WTC11 (cell line): Measurements from ENCODE around the gene SGSH.

Source experiments
- AFF4 ChIP-seq: sonication (generic); formaldehyde crosslinking; IDR thresholded peaks from 2 replicates; pipeline ENCODE4 v1.8.1; 2023; ENCODE audit warnings: mild to moderate bottlenecking, missing genetic modification reagents, borderline replicate concordance
- CREM ChIP-seq: sonication (generic); formaldehyde crosslinking; IDR thresholded peaks from 2 replicates; pipeline ENCODE4 v1.8.1; 2022; ENCODE audit warnings: mild to moderate bottlenecking, missing genetic modification reagents, moderate library complexity
- CTCF ChIP-seq: fragments of 200-600 bp; IDR thresholded peaks from 2 replicates; pipeline ENCODE4 v1.8.0; 2022; ENCODE audit warnings: antibody characterized with exemption
- E2F5 ChIP-seq: sonication (generic); formaldehyde crosslinking; IDR thresholded peaks from 2 replicates; pipeline ENCODE4 v1.8.1; 2022; ENCODE audit warnings: mild to moderate bottlenecking, moderate library complexity, missing genetic modification reagents
- ESRRA ChIP-seq: sonication (generic); formaldehyde crosslinking; IDR thresholded peaks from 2 replicates; pipeline ENCODE4 v1.8.1; 2022; ENCODE audit warnings: mild to moderate bottlenecking, missing genetic modification reagents, borderline replicate concordance
- FOXP1 ChIP-seq: sonication (generic); formaldehyde crosslinking; IDR thresholded peaks from 2 replicates; pipeline ENCODE4 v1.8.0; 2022; ENCODE audit warnings: missing genetic modification reagents, mild to moderate bottlenecking, moderate library complexity, borderline replicate concordance
- SMAD4 ChIP-seq: sonication (generic); formaldehyde crosslinking; IDR thresholded peaks from 2 replicates; pipeline ENCODE4 v1.8.0; 2022; ENCODE audit warnings: mild to moderate bottlenecking, missing genetic modification reagents
- STAT6 ChIP-seq: sonication (generic); formaldehyde crosslinking; conservative IDR thresholded peaks from 2 replicates; pipeline ENCODE4 v1.8.1; 2023; ENCODE audit warnings: mild to moderate bottlenecking, low read depth, missing genetic modification reagents, moderate library complexity
- ZNF416 ChIP-seq: fragments of 250-450 bp; sonication (Bioruptor Pico); IDR thresholded peaks from 2 replicates; pipeline ENCODE4 v1.9.0; 2021; ENCODE audit warnings: mild to moderate bottlenecking, inconsistent platforms
- TF ChIP-seq, protein P1 (sequence below): sonication (generic); formaldehyde crosslinking; IDR thresholded peaks from 2 replicates; pipeline ENCODE4 v1.8.1; 2022; ENCODE audit warnings: missing genetic modification reagents, borderline replicate concordance

DNA sequence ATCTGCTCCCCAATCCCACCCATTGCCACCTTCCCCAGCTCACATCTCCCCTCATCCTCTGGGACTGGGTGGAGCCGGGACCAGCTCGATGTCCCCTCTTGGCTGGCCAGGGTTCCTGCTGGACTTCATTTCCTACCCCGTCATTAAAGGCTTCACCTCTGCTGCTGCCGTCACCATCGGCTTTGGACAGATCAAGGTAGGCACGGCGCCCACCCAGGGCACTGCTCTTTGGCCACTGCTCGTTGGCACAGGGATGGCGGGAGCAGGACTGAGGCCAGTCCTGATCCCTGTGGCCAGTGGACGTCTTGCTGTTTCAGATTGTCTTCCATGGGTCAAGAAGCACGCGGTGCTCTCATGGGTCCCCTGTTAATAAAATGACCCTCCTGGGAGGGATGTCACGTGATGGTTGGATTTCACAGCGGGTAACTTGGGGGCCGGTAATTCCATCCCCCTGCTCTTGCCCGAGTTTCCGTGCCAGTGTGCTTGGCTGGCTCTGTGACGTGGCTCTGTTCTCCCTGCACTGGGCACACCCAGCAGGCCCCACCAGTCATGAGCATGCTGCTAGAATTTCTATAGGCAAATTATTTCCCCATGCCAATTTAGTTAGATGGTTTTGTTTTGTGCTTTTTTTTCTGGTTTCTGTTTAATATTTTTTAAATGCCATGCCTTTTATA is 3.1 kb upstream of the SGSH start:
- TF ChIP-seq CTCF (no peak), FOXP1 (no peak), ZNF416 (no peak), E2F5 (no peak), SMAD4 (CRISPR knock-in tag) (no peak), CREM (CRISPR knock-in tag) (no peak), STAT6 (CRISPR knock-in tag) (no peak), AFF4 (CRISPR knock-in tag) (no peak), ESRRA (CRISPR knock-in tag) (no peak)
- TF ChIP-seq, protein P1, sequence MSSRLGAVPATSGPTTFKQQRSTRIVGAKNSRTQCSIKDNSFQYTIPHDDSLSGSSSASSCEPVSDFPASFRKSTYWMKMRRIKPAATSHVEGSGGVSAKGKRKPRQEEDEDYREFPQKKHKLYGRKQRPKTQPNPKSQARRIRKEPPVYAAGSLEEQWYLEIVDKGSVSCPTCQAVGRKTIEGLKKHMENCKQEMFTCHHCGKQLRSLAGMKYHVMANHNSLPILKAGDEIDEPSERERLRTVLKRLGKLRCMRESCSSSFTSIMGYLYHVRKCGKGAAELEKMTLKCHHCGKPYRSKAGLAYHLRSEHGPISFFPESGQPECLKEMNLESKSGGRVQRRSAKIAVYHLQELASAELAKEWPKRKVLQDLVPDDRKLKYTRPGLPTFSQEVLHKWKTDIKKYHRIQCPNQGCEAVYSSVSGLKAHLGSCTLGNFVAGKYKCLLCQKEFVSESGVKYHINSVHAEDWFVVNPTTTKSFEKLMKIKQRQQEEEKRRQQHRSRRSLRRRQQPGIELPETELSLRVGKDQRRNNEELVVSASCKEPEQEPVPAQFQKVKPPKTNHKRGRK (CRISPR knock-in tag) = no peak
